Peyer's patch (tissue), 4 donors: ENCODE results near the gene CD9.

Source experiments
- CTCF ChIP-seq, 6 experiments: fragments of 450-650 bp in 4 of 6; fragments of 200-600 bp in 2 of 6; sonication (generic) in 1 of 6; IDR thresholded peaks; one replicate each; pipeline ENCODE4 v1.5.1; 2017 to 2019; ENCODE audit warnings: antibody characterized with exemption in 6 of 6, mild to moderate bottlenecking in 3 of 6, moderate library complexity in 1 of 6
- POLR2A ChIP-seq, 2 donors: fragments of 450-650 bp; IDR thresholded peaks; one replicate each; pipeline ENCODE4 v1.5.1; 2017; ENCODE audit warnings: antibody characterized with exemption in 2 of 2, mild to moderate bottlenecking in 2 of 2, moderate library complexity in 2 of 2

- TF ChIP-seq CTCF (IDR thresholded peaks at IDR 0.05) = no peak
- no peak for TF ChIP-seq POLR2A (IDR thresholded peaks at IDR 0.05)
Observed at GRCh38 chr12:6208130-6208529, 7.9 kb downstream of the CD9 start.
